Omental fat pad (tissue), 4 donors: ENCODE measurements around the gene HGS. TPM values are rescaled to one million over a fixed set of nuclear protein-coding genes. Genes with fewer than 3 reads are reported as not detected.

Source experiments
- ATAC-seq: fragments of 150-250 bp; one replicate; pipeline ENCODE4 v1.9.1; 2016; ENCODE audit warnings: mild to moderate bottlenecking, moderate library complexity; ENCODE audit not compliant: low FRiP score
- DNase-seq: peaks from one replicate; pipeline ENCODE4 v3.0.0-alpha.2; 2019; ENCODE audit warnings: low spot score
- total RNA-seq, 4 donors: library from RNA; depleted of rRNA; stranded (reverse); fragments of >200 nt; gene quantifications; one replicate each; pipeline ENCODE4 v1.1.0, GENCODE V29; 2016
- TF ChIP-seq, protein P1 (sequence below), 3 donors: fragments of 450-650 bp; IDR thresholded peaks; one replicate each; pipeline ENCODE4 v1.5.1; 2016 to 2017; ENCODE audit warnings: antibody characterized with exemption in 3 of 3, mild to moderate bottlenecking in 3 of 3, moderate library complexity in 2 of 3

Gene HGS
- total RNA-seq, 4 donors from 2014 or later, result 54.0 to 117 (median 66.9) TPM

DNA sequence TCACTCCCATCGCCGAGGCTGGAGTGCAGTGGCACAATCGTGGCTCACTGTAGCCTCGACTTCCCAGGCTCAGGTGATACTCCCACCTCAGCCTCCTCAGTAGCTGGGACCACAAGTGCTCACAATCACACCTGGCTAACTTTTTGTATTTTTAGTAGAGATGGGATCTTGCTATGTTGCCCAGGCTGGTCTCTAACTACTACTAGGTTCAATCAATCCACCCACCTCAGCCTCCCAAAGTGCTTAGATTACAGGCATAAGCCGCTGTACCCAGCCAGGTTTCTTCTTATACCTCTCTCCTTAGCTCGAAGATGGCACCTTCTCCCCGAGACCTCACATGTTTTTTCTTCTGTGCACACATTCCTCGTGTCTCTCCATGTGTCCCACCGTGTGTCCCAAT, 43.8 kb upstream of the HGS start:
- TF ChIP-seq, protein P1, sequence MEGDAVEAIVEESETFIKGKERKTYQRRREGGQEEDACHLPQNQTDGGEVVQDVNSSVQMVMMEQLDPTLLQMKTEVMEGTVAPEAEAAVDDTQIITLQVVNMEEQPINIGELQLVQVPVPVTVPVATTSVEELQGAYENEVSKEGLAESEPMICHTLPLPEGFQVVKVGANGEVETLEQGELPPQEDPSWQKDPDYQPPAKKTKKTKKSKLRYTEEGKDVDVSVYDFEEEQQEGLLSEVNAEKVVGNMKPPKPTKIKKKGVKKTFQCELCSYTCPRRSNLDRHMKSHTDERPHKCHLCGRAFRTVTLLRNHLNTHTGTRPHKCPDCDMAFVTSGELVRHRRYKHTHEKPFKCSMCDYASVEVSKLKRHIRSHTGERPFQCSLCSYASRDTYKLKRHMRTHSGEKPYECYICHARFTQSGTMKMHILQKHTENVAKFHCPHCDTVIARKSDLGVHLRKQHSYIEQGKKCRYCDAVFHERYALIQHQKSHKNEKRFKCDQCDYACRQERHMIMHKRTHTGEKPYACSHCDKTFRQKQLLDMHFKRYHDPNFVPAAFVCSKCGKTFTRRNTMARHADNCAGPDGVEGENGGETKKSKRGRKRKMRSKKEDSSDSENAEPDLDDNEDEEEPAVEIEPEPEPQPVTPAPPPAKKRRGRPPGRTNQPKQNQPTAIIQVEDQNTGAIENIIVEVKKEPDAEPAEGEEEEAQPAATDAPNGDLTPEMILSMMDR (IDR thresholded peaks at IDR 0.05), result no peak
- DNase-seq, result no peak
- ATAC-seq, result no peak

DNA sequence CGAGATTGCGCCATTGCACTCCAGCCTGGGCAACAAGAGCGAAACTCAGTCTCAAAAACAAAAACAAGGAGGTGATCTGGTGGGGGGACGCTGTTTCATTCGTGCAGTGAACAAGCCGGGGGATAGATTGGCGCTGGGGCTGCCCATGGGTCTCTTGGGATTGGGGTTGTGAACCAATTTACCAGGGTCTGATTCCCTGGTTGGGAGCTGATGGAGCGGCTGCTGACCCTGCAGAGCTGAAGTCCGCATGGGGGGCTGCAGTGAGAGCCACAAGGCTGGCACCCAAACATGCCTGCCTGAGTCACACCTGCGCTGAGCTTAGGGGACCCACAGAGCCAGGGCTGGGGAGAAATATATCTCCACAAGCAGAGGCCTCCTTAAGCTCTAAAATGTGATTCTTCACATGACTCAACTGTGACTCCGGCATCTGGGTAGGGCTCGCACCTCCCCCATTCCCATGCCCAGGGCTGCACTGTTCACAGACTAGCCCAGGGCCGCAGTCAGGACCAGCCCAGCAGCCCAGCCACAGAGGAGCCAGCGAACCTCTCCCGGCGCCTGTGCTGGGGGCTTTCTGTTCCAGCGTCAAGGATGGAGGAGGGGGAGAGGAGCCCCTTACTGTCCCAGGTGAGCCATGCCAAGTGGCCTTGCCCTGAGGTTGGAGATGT, 41.9 kb upstream of the HGS start:
- ATAC-seq, result no peak
- TF ChIP-seq, protein P1 (IDR thresholded peaks at IDR 0.05), result no peak
- DNase-seq, result no peak

DNA sequence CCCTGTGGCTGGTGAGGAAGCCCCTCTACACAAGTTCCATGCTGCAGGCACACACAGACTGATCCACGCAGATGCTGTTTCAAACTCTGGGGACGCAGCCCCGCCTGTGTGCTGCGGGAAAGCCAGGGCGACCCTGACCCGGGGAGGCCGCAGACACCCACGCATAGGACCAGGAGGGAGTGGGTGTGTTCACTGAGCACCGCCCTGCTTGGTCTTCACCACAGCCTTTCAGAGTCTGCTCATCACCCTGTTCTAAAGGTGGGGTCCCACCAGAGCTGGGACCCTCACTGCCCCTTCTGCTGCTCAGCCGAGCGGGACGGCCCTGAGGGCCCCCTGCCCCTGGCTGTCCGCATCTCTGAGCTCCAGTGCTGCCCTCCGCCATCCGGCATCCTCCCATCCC, 39.3 kb upstream of the HGS start:
- no peak for ATAC-seq
- TF ChIP-seq, protein P1 (IDR thresholded peaks at IDR 0.05), result no peak
- no peak for DNase-seq

DNA sequence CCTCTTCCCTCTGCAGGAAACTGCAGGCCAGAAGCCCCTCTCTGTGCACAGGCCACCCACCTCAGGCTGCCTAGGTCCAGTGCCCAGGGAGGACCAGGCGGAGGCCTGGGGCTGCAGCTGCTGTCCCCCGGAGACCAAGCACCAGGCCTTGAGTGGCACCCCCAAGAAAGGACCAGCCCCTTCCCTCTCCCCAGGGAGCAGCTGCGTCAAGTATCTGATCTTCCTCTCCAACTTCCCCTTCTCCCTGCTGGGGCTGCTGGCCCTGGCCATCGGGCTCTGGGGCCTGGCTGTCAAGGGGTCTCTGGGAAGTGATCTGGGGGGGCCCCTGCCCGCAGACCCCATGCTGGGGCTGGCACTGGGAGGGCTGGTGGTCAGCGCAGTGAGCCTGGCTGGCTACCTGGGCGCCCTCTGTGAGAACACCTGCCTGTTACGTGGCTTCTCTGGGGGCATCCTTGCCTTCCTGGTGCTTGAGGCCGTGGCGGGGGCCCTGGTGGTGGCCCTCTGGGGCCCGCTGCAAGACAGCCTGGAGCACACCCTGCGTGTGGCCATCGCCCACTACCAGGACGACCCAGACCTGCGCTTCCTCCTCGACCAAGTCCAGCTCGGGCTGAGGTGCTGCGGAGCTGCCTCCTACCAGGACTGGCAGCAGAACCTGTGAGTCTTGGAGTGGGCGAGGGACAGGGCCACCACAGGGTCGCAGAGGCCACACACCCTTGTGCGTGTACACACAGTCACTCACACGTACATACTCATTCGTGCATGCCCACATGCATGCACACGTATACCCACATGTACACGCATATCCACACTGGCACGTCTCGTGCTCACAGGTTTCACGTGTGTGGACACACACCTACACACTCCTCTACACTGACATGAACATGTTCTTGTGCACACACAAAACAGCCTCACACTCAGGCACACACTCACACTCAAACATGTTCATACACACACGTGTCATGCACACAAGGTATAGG, 38.5 kb upstream of the HGS start:
- DNase-seq (no peak), ATAC-seq (no peak)
- TF ChIP-seq, protein P1 (IDR thresholded peaks at IDR 0.05), result no peak

DNA sequence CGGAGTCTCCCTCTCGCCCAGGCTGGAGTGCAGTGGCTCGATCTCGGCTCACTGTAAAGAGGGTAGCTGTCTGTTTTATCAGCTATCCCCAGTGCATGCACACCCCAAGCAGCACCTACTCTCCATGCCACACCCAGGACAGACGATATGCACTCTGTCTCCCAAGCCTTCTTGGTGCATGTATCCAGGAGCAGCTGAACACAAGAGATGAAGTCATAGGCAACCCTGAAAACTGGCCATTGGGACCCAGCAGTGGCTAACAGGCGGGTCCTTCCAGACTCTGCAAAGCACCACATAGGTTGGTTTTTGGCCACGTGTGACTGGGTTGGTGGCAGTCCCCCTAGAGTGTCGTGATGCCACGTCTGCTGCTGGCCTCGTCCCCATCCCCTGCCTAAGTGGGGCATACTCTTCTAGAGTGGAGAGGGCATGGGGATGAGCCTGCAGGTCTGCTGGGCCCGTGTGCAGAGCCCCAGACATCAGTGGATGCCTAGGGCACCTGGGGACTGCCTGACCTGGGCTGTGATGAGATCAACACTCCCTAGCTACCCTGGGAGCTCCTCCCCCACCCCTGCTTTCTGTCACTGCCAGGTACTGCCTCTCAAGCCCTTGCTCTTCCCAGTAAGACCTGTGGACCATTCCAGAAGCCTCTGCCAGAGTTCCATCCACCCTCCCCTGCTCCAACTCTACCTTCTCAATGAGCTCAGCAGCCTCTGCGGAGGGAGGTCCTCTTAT, 36.8 kb upstream of the HGS start:
- DNase-seq (no peak), ATAC-seq (no peak)
- TF ChIP-seq, protein P1 (IDR thresholded peaks at IDR 0.05), result no peak

DNA sequence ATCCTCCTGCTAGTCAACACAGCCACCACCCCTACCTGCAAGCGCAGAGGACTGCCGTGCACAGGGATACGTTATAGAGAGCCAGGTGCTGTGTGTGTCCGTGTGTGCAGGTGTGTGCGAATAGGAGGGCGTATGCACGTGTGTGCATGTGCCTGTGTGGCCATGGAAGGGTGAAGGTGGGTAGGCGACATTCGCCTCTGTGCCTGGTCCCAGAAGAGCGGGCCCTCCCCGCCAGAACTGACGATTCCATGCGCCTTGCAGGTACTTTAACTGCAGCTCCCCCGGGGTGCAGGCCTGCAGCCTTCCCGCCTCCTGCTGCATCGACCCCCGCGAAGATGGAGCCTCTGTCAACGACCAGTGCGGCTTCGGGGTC, 36.2 kb upstream of the HGS start:
- ATAC-seq, result no peak
- TF ChIP-seq, protein P1 (IDR thresholded peaks at IDR 0.05), result no peak
- no peak for DNase-seq
